Endothelial cell of umbilical vein (primary cell): Measurements from ENCODE around the gene CCDC82. TPM values are rescaled to one million over a fixed set of nuclear protein-coding genes. Genes with fewer than 3 reads are reported as not detected.

Experiments used
- BruUV-seq: library from RNA; stranded (reverse); fragments of 400-500 nt; replicated peaks from 2 replicates; lab custom pipeline; 2021; lab: Mats Ljungman, UMichigan
- CTCF ChIA-PET: fragments of 300-600, 350-600 bp; sonication (Branson Sonifier 250); formaldehyde crosslinking; loops from one replicate; lab custom pipeline; 2021; ENCODE audit warnings: antibody characterized with exemption, inconsistent platforms; lab: Charles Lee
- POLR2A ChIA-PET: fragments of 300-600, 350-600 bp; sonication (Branson Sonifier 250); formaldehyde crosslinking; loops from one replicate; lab custom pipeline; 2021; ENCODE audit warnings: antibody characterized with exemption, inconsistent platforms; lab: Charles Lee
- DNase-seq: peaks from one replicate; pipeline ENCODE4 v3.0.0-alpha.2; 2011; ENCODE audit warnings: low read depth, low spot score
- FAIRE-seq: peaks from 2 replicates; lab custom pipeline; 2011; peaks lifted over from hg19 to GRCh38; lab: Jason Lieb, UNC
- H2AFZ ChIP-seq: 2 replicates; pipeline ENCODE4 v1.6.0; 2012; ENCODE audit warnings: low read depth, low read length, control low read depth, inconsistent platforms
- H3K27ac ChIP-seq: 2 replicates; pipeline ENCODE4 v1.5.1; 2011; ENCODE audit warnings: low read depth, mild to moderate bottlenecking, control low read depth, low read length, moderate library complexity; ENCODE audit not compliant: insufficient read depth
- H3K27me3 ChIP-seq, 2 experiments: 2 replicates each; pipeline versions ENCODE4 v1.6.0 to v1.6.1; 2011; ENCODE audit warnings: low read length in 2 of 2, mixed read lengths in 1 of 2; ENCODE audit not compliant: control insufficient read depth in 2 of 2, insufficient read depth in 2 of 2
- H3K36me3 ChIP-seq, 2 experiments: 2 replicates in 1 of 2; 3 replicates in 1 of 2; pipeline ENCODE4 v1.5.1; 2011; ENCODE audit warnings: low read length in 2 of 2, mild to moderate bottlenecking in 1 of 2, moderate library complexity in 1 of 2; ENCODE audit not compliant: control insufficient read depth in 2 of 2, insufficient read depth in 2 of 2; ENCODE audit errors: extremely low read depth in 1 of 2
- H3K4me1 ChIP-seq: 3 replicates; pipeline ENCODE4 v1.5.1; 2011; ENCODE audit warnings: mild to moderate bottlenecking, low read length; ENCODE audit not compliant: control insufficient read depth, insufficient read depth; ENCODE audit errors: extremely low read depth
- H3K4me2 ChIP-seq: 2 replicates; pipeline ENCODE4 v1.6.1; 2011; ENCODE audit warnings: low read length, control low read depth, mixed read lengths; ENCODE audit not compliant: insufficient read depth
- H3K4me3 ChIP-seq, 3 experiments: fragments of 200-600 bp in 1 of 3; sonication (generic), shearing (Covaris generic) in 1 of 3; replicated peaks in 1 of 3; 2 replicates each; pipeline ENCODE4 v1.5.1; 2011 to 2016; ENCODE audit warnings: control low read depth in 3 of 3, low read length in 3 of 3, mild to moderate bottlenecking in 2 of 3, inconsistent platforms in 1 of 3, low read depth in 1 of 3, moderate library complexity in 1 of 3; ENCODE audit not compliant: insufficient read depth in 1 of 3
- H3K79me2 ChIP-seq: 2 replicates; pipeline ENCODE4 v1.6.0; 2012; ENCODE audit warnings: low read length, inconsistent platforms; ENCODE audit not compliant: control insufficient read depth, insufficient read depth
- H3K9ac ChIP-seq: replicated peaks from 2 replicates; pipeline ENCODE3; 2011; ENCODE audit warnings: low read length, control low read depth; ENCODE audit not compliant: insufficient read depth; ENCODE audit errors: extremely low read depth
- H3K9me1 ChIP-seq: replicated peaks from 3 replicates; pipeline ENCODE4 v1.6.0; 2011; ENCODE audit warnings: mild to moderate bottlenecking, low read length; ENCODE audit not compliant: control insufficient read depth, insufficient read depth; ENCODE audit errors: extremely low read depth
- H3K9me3 ChIP-seq: replicated peaks from 2 replicates; pipeline ENCODE4 v1.5.1; 2012; ENCODE audit warnings: low read length, inconsistent platforms; ENCODE audit not compliant: control insufficient read depth, insufficient read depth
- H4K20me1 ChIP-seq: replicated peaks from 2 replicates; pipeline ENCODE3; 2011; ENCODE audit warnings: mild to moderate bottlenecking, low read length; ENCODE audit not compliant: control insufficient read depth, insufficient read depth; ENCODE audit errors: extremely low read depth
- EZH2 ChIP-seq: IDR thresholded peaks from 2 replicates; pipeline ENCODE4 v1.6.1; 2012; ENCODE audit warnings: borderline replicate concordance, low read depth, mild to moderate bottlenecking, moderate library complexity, low read length, inconsistent platforms; ENCODE audit not compliant: severe bottlenecking
- FOS ChIP-seq: IDR thresholded peaks from 2 replicates; pipeline ENCODE4 v1.6.1; 2011; ENCODE audit warnings: mild to moderate bottlenecking, low read length, moderate library complexity, borderline replicate concordance; ENCODE audit not compliant: insufficient read depth
- GATA2 ChIP-seq: IDR thresholded peaks from 2 replicates; pipeline ENCODE4 v1.7.0; 2011; ENCODE audit warnings: low read depth, mild to moderate bottlenecking, moderate library complexity, mixed read lengths, low read length; ENCODE audit not compliant: insufficient read length, insufficient read depth
- JUN ChIP-seq: IDR thresholded peaks from 2 replicates; pipeline ENCODE4 v1.6.1; 2011; ENCODE audit warnings: borderline replicate concordance, low read depth; ENCODE audit not compliant: insufficient read length, insufficient read depth
- MYC ChIP-seq: IDR thresholded peaks from one replicate; pipeline ENCODE4 v1.6.1; 2011; ENCODE audit warnings: mild to moderate bottlenecking, low read depth, low read length
- POLR2A ChIP-seq: IDR thresholded peaks from 2 replicates; pipeline ENCODE4 v1.6.1; 2012; ENCODE audit warnings: low read depth, mild to moderate bottlenecking, control low read depth, low read length
- POLR2AphosphoS5 ChIP-seq: IDR thresholded peaks from 2 replicates; pipeline ENCODE4 v1.6.1; 2012; ENCODE audit warnings: low read depth, mild to moderate bottlenecking, control low read depth, low read length, moderate library complexity; ENCODE audit not compliant: insufficient read depth
- dilution Hi-C: fragments of 300-500 bp; cut with MboI; formaldehyde crosslinking; loops from one replicate; pipeline ENCODE4 v1.15.0; 2019; ENCODE audit warnings: low sequenced_read_pairs; ENCODE audit not compliant: extremely low pct_ligation_motif_present
- intact Hi-C: fragments of 100-400 bp; cut with micrococcal nuclease; formaldehyde crosslinking; loops from one replicate; pipeline ENCODE4 v1.10.0; 2022
- polyA plus RNA-seq, 4 experiments: library from polyadenylated mRNA; depleted of rRNA in 3 of 4; stranded (reverse) in 3 of 4; unstranded in 1 of 4; fragments of >200 nt; gene quantifications; 2 replicates each; pipeline versions ENCODE4 v1.2.1 to v1.2.3, GENCODE V29; 2011 to 2012; ENCODE audit warnings: missing spikeins in 1 of 4
- total RNA-seq: library from RNA; stranded (reverse); gene quantifications from 2 replicates; pipeline ENCODE4 v1.2.3, GENCODE V29; 2021
- TF ChIP-seq, protein P1 (sequence below), 2 donors: IDR thresholded peaks; 1 replicate in 1 of 2; 2 replicates in 1 of 2; pipeline ENCODE4 v1.5.1; 2011; ENCODE audit warnings: low read length in 2 of 2, mild to moderate bottlenecking in 2 of 2, moderate library complexity in 2 of 2, control low read depth in 1 of 2, inconsistent platforms in 1 of 2, low read depth in 1 of 2; ENCODE audit not compliant: insufficient read depth in 1 of 2; ENCODE audit errors: extremely low read depth in 1 of 2
- TF ChIP-seq, protein P2 (sequence below): IDR thresholded peaks from 2 replicates; pipeline ENCODE4 v1.6.1; 2011; ENCODE audit not compliant: insufficient read depth, insufficient read length

Gene CCDC82
- total and polyA plus RNA-seq, 2 donors (not counting 3 experiments of a cell fraction or from before 2014, with no cell fraction given), result 8.1 to 33.4 TPM

DNA sequence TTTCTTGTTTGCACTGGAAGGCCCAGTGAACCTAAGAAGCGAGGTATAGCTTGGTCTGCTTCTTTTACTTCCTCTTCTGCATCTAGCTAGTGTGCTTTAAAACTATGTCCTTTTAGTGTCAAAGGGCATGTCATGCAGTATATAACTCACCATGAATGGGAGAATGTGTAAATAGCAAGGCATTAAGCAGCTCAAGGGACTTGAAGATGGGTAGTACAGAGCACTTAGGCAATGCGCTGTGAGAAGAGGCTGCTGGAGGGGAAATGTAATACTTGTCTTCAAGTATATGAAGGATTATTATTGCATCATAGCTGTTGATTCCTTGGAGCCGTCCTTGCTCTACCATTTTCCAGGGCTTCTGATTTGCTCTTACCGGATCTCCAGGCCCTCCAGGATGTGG, 54.3 kb downstream of the CCDC82 start:
- CTCF ChIA-PET, result interaction anchor here (0.9 to 8.5 kb wide), 4 partner anchors 7 to 280 kb away, joined by 4 to 156 read pairs (median 6); partner anchors contain the start of gene MAML2
- H3K4me1 ChIP-seq, result peaks cover 18% of the 10 kb centered on the region
- no peaks in the 10 kb centered on the region for H3K9me1 ChIP-seq
- H3K9ac ChIP-seq, result no peak overlapping the region
- POLR2A ChIA-PET, result no interaction called here
- H2AFZ ChIP-seq, result no peak overlapping the region
- FAIRE-seq (no peak), DNase-seq (no peak)
- no peak overlapping the region for H3K4me3 ChIP-seq
- H3K27ac ChIP-seq, result no peak overlapping the region
- H4K20me1 ChIP-seq, result no peaks in the 10 kb centered on the region
- H3K4me2 ChIP-seq, result no peak overlapping the region
- intact Hi-C loops, result no loop called here
- no peaks in the 10 kb centered on the region for H3K27me3 ChIP-seq
- no peaks in the 10 kb centered on the region for H3K9me3 ChIP-seq
- no peaks in the 10 kb centered on the region for H3K36me3 ChIP-seq
- dilution Hi-C loops, result no loop called here
- TF ChIP-seq, protein P1, sequence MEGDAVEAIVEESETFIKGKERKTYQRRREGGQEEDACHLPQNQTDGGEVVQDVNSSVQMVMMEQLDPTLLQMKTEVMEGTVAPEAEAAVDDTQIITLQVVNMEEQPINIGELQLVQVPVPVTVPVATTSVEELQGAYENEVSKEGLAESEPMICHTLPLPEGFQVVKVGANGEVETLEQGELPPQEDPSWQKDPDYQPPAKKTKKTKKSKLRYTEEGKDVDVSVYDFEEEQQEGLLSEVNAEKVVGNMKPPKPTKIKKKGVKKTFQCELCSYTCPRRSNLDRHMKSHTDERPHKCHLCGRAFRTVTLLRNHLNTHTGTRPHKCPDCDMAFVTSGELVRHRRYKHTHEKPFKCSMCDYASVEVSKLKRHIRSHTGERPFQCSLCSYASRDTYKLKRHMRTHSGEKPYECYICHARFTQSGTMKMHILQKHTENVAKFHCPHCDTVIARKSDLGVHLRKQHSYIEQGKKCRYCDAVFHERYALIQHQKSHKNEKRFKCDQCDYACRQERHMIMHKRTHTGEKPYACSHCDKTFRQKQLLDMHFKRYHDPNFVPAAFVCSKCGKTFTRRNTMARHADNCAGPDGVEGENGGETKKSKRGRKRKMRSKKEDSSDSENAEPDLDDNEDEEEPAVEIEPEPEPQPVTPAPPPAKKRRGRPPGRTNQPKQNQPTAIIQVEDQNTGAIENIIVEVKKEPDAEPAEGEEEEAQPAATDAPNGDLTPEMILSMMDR (IDR thresholded peaks at IDR 0.05; ENCODE audit: extremely low read depth in 1 of 2, insufficient read depth in 1 of 2, low read depth in 1 of 2, low read length in 2 of 2), result no peak
- TF ChIP-seq POLR2AphosphoS5, result no peak
- no peak for TF ChIP-seq FOS
- TF ChIP-seq EZH2, result no peak
- no peak for TF ChIP-seq GATA2
- peaks cover 17% of the 10 kb centered on the region for H3K79me2 ChIP-seq
- BruUV-seq, result no TSS peak

DNA sequence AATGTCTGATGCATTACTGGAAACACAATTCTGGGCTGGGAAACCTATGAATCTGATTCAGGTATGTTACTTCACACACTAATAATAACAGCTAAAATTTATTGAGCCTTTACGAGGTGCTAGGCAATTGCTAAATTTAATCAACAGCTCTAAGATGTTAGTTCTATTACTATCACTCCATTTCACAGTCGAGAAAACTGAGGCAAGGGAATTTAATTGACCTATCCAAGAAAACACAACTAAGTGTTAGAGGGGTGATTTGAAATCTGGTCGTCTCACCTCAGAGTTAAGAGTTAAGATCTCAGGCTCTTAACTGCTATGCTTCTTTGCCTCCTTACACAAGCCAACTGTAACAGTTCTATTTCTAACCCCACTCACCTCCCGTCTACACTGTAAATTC, 55.5 kb downstream of the CCDC82 start:
- dilution Hi-C loops (no loop called here), intact Hi-C loops (no loop called here)
- H3K9me3 ChIP-seq, result no peaks in the 10 kb centered on the region
- no peak overlapping the region for H3K9ac ChIP-seq
- H3K79me2 ChIP-seq, result peaks cover 15% of the 10 kb centered on the region
- H3K27ac ChIP-seq, result no peak overlapping the region
- H2AFZ ChIP-seq, result no peak overlapping the region
- H3K27me3 ChIP-seq, result no peaks in the 10 kb centered on the region
- ChIA-PET CTCF (interaction anchor here (1.7 to 2.4 kb wide), 2 partner anchors 9 to 279 kb away, joined by 5 to 6 read pairs; partner anchors contain the start of gene MAML2), POLR2A (no interaction called here)
- no peaks in the 10 kb centered on the region for H3K36me3 ChIP-seq
- no TSS peak for BruUV-seq
- FAIRE-seq, result no peak
- no peak overlapping the region for H3K4me3 ChIP-seq
- no peaks in the 10 kb centered on the region for H4K20me1 ChIP-seq
- peaks cover 9% of the 10 kb centered on the region for H3K4me1 ChIP-seq
- TF ChIP-seq JUN (no peak), GATA2 (no peak), POLR2A (no peak), MYC (no peak), FOS (no peak), EZH2 (no peak), POLR2AphosphoS5 (no peak)
- TF ChIP-seq, protein P2, sequence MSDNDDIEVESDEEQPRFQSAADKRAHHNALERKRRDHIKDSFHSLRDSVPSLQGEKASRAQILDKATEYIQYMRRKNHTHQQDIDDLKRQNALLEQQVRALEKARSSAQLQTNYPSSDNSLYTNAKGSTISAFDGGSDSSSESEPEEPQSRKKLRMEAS, result no peak
- TF ChIP-seq, protein P1 (IDR thresholded peaks at IDR 0.05; ENCODE audit: extremely low read depth in 1 of 2, insufficient read depth in 1 of 2, low read depth in 1 of 2, low read length in 2 of 2), result no peak
- no peaks in the 10 kb centered on the region for H3K9me1 ChIP-seq
- no peak for DNase-seq
- H3K4me2 ChIP-seq, result no peak overlapping the region
